ENCODE measurements around the gene MTERF4. TPM values are rescaled to one million over a fixed set of nuclear protein-coding genes. Genes with fewer than 3 reads are reported as not detected.

The MTERF4 gene
- total and polyA plus RNA-seq, 2 of the 13 experiments (the other 11 are each of a cell fraction or from before 2014, with no cell fraction given) = 50.5 to 59.8 TPM

GRCh38 chr2:241110607-241111439 lies 8.7 kb upstream of the MTERF4 start (continued):
- no peak for TF ChIP-seq ZNF780A (CRISPR knock-in tag; IDR thresholded peaks at IDR 0.05)
- no peak for TF ChIP-seq CENPT (CRISPR knock-in tag; IDR thresholded peaks at IDR 0.05; ENCODE audit: low read depth)
- no peak for TF ChIP-seq ZNF879 (CRISPR knock-in tag; IDR thresholded peaks at IDR 0.05)
- TF ChIP-seq SRSF4 (IDR thresholded peaks at IDR 0.05; ENCODE audit: low read depth, low read length, poor library complexity, severe bottlenecking) = no peak
- no peak for TF ChIP-seq MYPOP (CRISPR knock-in tag; IDR thresholded peaks at IDR 0.05)

- CTCF ChIA-PET (ENCODE audit: low intra/inter-chr PET ratio, low total read pairs) = no interaction called here
- no TSS peak for BruUV-seq (replicated peaks)
- no peak for DNase-seq (ENCODE audit: low spot score)
- TF ChIP-seq TIGD3 (CRISPR knock-in tag; IDR thresholded peaks at IDR 0.05; ENCODE audit: borderline replicate concordance) (no peak), ZNF30 (CRISPR knock-in tag; IDR thresholded peaks at IDR 0.05) (no peak), HNRNPL (IDR thresholded peaks at IDR 0.05; ENCODE audit: low read depth, low read length) (no peak), ZGPAT (CRISPR knock-in tag; IDR thresholded peaks at IDR 0.05) (no peak), ZNF383 (CRISPR knock-in tag; IDR thresholded peaks at IDR 0.05; ENCODE audit: borderline replicate concordance) (no peak), NR0B2 (CRISPR knock-in tag; IDR thresholded peaks at IDR 0.05) (no peak), MAF1 (CRISPR knock-in tag; IDR thresholded peaks at IDR 0.05; ENCODE audit: borderline replicate concordance) (no peak), PAF1 (CRISPR knock-in tag; IDR thresholded peaks at IDR 0.05) (no peak), HNRNPUL1 (IDR thresholded peaks at IDR 0.05; ENCODE audit: low read depth, low read length) (no peak), TEAD2 (CRISPR knock-in tag; IDR thresholded peaks at IDR 0.05) (no peak), MXD1 (CRISPR knock-in tag; IDR thresholded peaks at IDR 0.05) (no peak), TAF1 (CRISPR knock-in tag; IDR thresholded peaks at IDR 0.05) (no peak)
Measured at GRCh38 chr2:241110089-241110606, 8.1 kb upstream of the MTERF4 start.

More at GRCh38 chr2:241110089-241110606, 8.1 kb upstream of the MTERF4 start:
- FAIRE-seq (no peak), ATAC-seq (peak; percentile 20; the same call in 1 of the 3 replicates)
- Histone ChIP-seq H3K27me3 (ENCODE audit: control insufficient read depth in 1 of 2, insufficient read depth in 2 of 2, low read length in 2 of 2) (no peaks in the 10 kb centered on the region), H3K4me1 (ENCODE audit: insufficient read depth, low read length) (no peaks in the 10 kb centered on the region), H3K27ac (ENCODE audit: extremely low read length, insufficient read depth, low read length) (no peak overlapping the region), H3K4me3 (replicated peaks in 1 of 3; ENCODE audit: insufficient read depth in 1 of 3, low read depth in 2 of 3, low read length in 3 of 3) (no peak overlapping the region), H3K9me3 (ENCODE audit: low read length) (no peaks in the 10 kb centered on the region), H3K79me2 (ENCODE audit: insufficient read depth, low read length) (no peaks in the 10 kb centered on the region), H3K36me3 (replicated peaks in 1 of 2; ENCODE audit: control insufficient read depth in 1 of 2, insufficient read depth in 2 of 2, low read length in 2 of 2) (peaks cover 7 to 35% of the 10 kb centered on the region in 2 experiments; a peak in 4 of 5 replicates), H3K4me2 (ENCODE audit: low read depth, low read length) (no peak overlapping the region), H3K9ac (ENCODE audit: insufficient read depth, low read depth, low read length) (no peak overlapping the region), H2AFZ (ENCODE audit: low read length) (no peak overlapping the region), H4K20me1 (ENCODE audit: insufficient read depth, low read length) (no peaks in the 10 kb centered on the region)
- 95% methylated on average over 9 of the region's 9 CpGs for WGBS (ENCODE audit: low lambda C conversion rate)
- in situ Hi-C loops (cut with HindIII; ENCODE audit: extremely low pct_ligation_motif_present, low pct_unique_long_range_greater_than_20kb) (no loop called here), intact Hi-C loops (cut with micrococcal nuclease; ENCODE audit: unreplicated experiment) (no loop called here)
- POLR2A ChIA-PET = no interaction called here
